ENCODE measurements around the gene OR6V1.

Gene OR6V1

GRCh38 chr7:143018931-143019330 lies 33.2 kb upstream of the OR6V1 start:
- H3K9me3 Mint-ChIP-seq: no peaks in the 10 kb centered on the region
- DNase-seq (ENCODE audit: low spot score in 2 of 2): no peak
- H3K4me1 Mint-ChIP-seq: no peaks in the 10 kb centered on the region
- no peaks in the 10 kb centered on the region for H3K36me3 Mint-ChIP-seq (ENCODE audit: insufficient read depth)
- ATAC-seq (replicated peaks; ENCODE audit: extremely low read depth, poor library complexity, severe bottlenecking): no peak
- peaks cover 46% of the 10 kb centered on the region for H3K27me3 Mint-ChIP-seq
- H3K4me3 Mint-ChIP-seq: no peak overlapping the region
- no peak overlapping the region for H3K27ac Mint-ChIP-seq (ENCODE audit: low read depth)

GRCh38 chr7:143023047-143023446 lies 29.1 kb upstream of the OR6V1 start:
- Mint-ChIP-seq H3K27ac (ENCODE audit: low read depth) (no peak overlapping the region), H3K27me3 (peaks cover 47% of the 10 kb centered on the region)

GRCh38 chr7:143025371-143025770 lies 26.8 kb upstream of the OR6V1 start:
- Mint-ChIP-seq H3K4me3 (no peak overlapping the region), H3K27ac (ENCODE audit: low read depth) (no peak overlapping the region), H3K27me3 (peaks cover 57% of the 10 kb centered on the region), H3K4me1 (no peaks in the 10 kb centered on the region), H3K36me3 (ENCODE audit: insufficient read depth) (peaks cover 3% of the 10 kb centered on the region), H3K9me3 (no peaks in the 10 kb centered on the region)
- ATAC-seq (replicated peaks; ENCODE audit: extremely low read depth, poor library complexity, severe bottlenecking) (no peak), DNase-seq (ENCODE audit: low spot score in 2 of 2) (no peak)

More at GRCh38 chr7:143023047-143023446, 29.1 kb upstream of the OR6V1 start:
- ATAC-seq (replicated peaks; ENCODE audit: extremely low read depth, poor library complexity, severe bottlenecking) (no peak), DNase-seq (ENCODE audit: low spot score in 2 of 2) (no peak)
- Mint-ChIP-seq H3K4me1 (no peaks in the 10 kb centered on the region), H3K4me3 (no peak overlapping the region), H3K9me3 (no peaks in the 10 kb centered on the region), H3K36me3 (ENCODE audit: insufficient read depth) (peaks cover 3% of the 10 kb centered on the region)

GRCh38 chr7:143027032-143027431 lies 25.1 kb upstream of the OR6V1 start, which contains the start of gene OR9A2:
Gene OR9A2 (minus strand): TSS chr7:143027132. CDS start chr7:143027132, 0 bp downstream.
- no peaks in the 10 kb centered on the region for H3K9me3 Mint-ChIP-seq
- no peak for DNase-seq (ENCODE audit: low spot score in 2 of 2)
- H3K4me3 Mint-ChIP-seq: no peak within 1 kb of the TSS
- no peak within 1 kb of the TSS for H3K27ac Mint-ChIP-seq (ENCODE audit: low read depth)
- peaks cover 67% of the 10 kb centered on the region for H3K27me3 Mint-ChIP-seq
- H3K4me1 Mint-ChIP-seq: no peaks in the 10 kb centered on the region
- H3K36me3 Mint-ChIP-seq (ENCODE audit: insufficient read depth): peaks cover 3% of the 10 kb centered on the region
- no peak for ATAC-seq (replicated peaks; ENCODE audit: extremely low read depth, poor library complexity, severe bottlenecking)

- no peak overlapping the region for H3K27ac Mint-ChIP-seq (ENCODE audit: low read depth)
- DNase-seq (ENCODE audit: low spot score in 2 of 2): no peak
- no peak overlapping the region for H3K4me3 Mint-ChIP-seq
- no peaks in the 10 kb centered on the region for H3K4me1 Mint-ChIP-seq
- peaks cover 3% of the 10 kb centered on the region for H3K36me3 Mint-ChIP-seq (ENCODE audit: insufficient read depth)
- no peak for ATAC-seq (replicated peaks; ENCODE audit: extremely low read depth, poor library complexity, severe bottlenecking)
- H3K27me3 Mint-ChIP-seq: peaks cover 70% of the 10 kb centered on the region
- no peaks in the 10 kb centered on the region for H3K9me3 Mint-ChIP-seq
Observed at GRCh38 chr7:143027683-143028082, 24.5 kb upstream of the OR6V1 start.

- H3K36me3 Mint-ChIP-seq (ENCODE audit: insufficient read depth): no peaks in the 10 kb centered on the region
- ATAC-seq (replicated peaks; ENCODE audit: extremely low read depth, poor library complexity, severe bottlenecking) (no peak), DNase-seq (ENCODE audit: low spot score in 2 of 2) (no peak)
- H3K9me3 Mint-ChIP-seq: peaks cover 5% of the 10 kb centered on the region
- no peak overlapping the region for H3K4me3 Mint-ChIP-seq
- no peaks in the 10 kb centered on the region for H3K4me1 Mint-ChIP-seq
- H3K27me3 Mint-ChIP-seq: peaks cover 71% of the 10 kb centered on the region
- no peak overlapping the region for H3K27ac Mint-ChIP-seq (ENCODE audit: low read depth)
Observed at GRCh38 chr7:143038635-143039034, 13.5 kb upstream of the OR6V1 start.

- Mint-ChIP-seq H3K27ac (ENCODE audit: low read depth) (no peak overlapping the region), H3K36me3 (ENCODE audit: insufficient read depth) (no peaks in the 10 kb centered on the region), H3K27me3 (peaks cover 55% of the 10 kb centered on the region), H3K9me3 (no peaks in the 10 kb centered on the region), H3K4me3 (no peak overlapping the region), H3K4me1 (no peaks in the 10 kb centered on the region)
- no peak for ATAC-seq (replicated peaks; ENCODE audit: extremely low read depth, poor library complexity, severe bottlenecking)
- no peak for DNase-seq (ENCODE audit: low spot score in 2 of 2)
Observed at GRCh38 chr7:143040209-143040715, 11.9 kb upstream of the OR6V1 start.

GRCh38 chr7:143041346-143041745 lies 10.8 kb upstream of the OR6V1 start:
- Mint-ChIP-seq H3K27ac (ENCODE audit: low read depth) (no peak overlapping the region), H3K27me3 (peaks cover 53% of the 10 kb centered on the region), H3K4me1 (no peaks in the 10 kb centered on the region), H3K4me3 (no peak overlapping the region), H3K9me3 (no peaks in the 10 kb centered on the region), H3K36me3 (ENCODE audit: insufficient read depth) (peaks cover 1% of the 10 kb centered on the region)
- DNase-seq (ENCODE audit: low spot score in 2 of 2): no peak
- ATAC-seq (replicated peaks; ENCODE audit: extremely low read depth, poor library complexity, severe bottlenecking): no peak

- ATAC-seq (replicated peaks; ENCODE audit: extremely low read depth, poor library complexity, severe bottlenecking): no peak
- Mint-ChIP-seq H3K4me1 (no peaks in the 10 kb centered on the region), H3K4me3 (no peak overlapping the region), H3K27ac (ENCODE audit: low read depth) (no peak overlapping the region), H3K36me3 (ENCODE audit: insufficient read depth) (peaks cover 1% of the 10 kb centered on the region), H3K27me3 (peaks cover 63% of the 10 kb centered on the region), H3K9me3 (no peaks in the 10 kb centered on the region)
- no peak for DNase-seq (ENCODE audit: low spot score in 2 of 2)
Observed at GRCh38 chr7:143042159-143042789, 9.9 kb upstream of the OR6V1 start.

- Mint-ChIP-seq H3K36me3 (ENCODE audit: insufficient read depth) (peaks cover 1% of the 10 kb centered on the region), H3K4me3 (no peak overlapping the region), H3K9me3 (no peaks in the 10 kb centered on the region), H3K4me1 (no peaks in the 10 kb centered on the region), H3K27me3 (peaks cover 66% of the 10 kb centered on the region), H3K27ac (ENCODE audit: low read depth) (no peak overlapping the region)
- DNase-seq (ENCODE audit: low spot score in 2 of 2): no peak
- no peak for ATAC-seq (replicated peaks; ENCODE audit: extremely low read depth, poor library complexity, severe bottlenecking)
Observed at GRCh38 chr7:143042790-143043271, 9.3 kb upstream of the OR6V1 start.

- Mint-ChIP-seq H3K4me3 (no peak overlapping the region), H3K9me3 (no peaks in the 10 kb centered on the region), H3K4me1 (no peaks in the 10 kb centered on the region), H3K27me3 (peaks cover 63% of the 10 kb centered on the region), H3K36me3 (ENCODE audit: insufficient read depth) (peaks cover 1% of the 10 kb centered on the region), H3K27ac (ENCODE audit: low read depth) (no peak overlapping the region)
- DNase-seq (ENCODE audit: low spot score in 2 of 2): no peak
- ATAC-seq (replicated peaks; ENCODE audit: extremely low read depth, poor library complexity, severe bottlenecking): no peak
Observed at GRCh38 chr7:143043391-143043790, 8.8 kb upstream of the OR6V1 start.

- H3K4me3 Mint-ChIP-seq: no peak overlapping the region
- no peak for ATAC-seq (replicated peaks; ENCODE audit: extremely low read depth, poor library complexity, severe bottlenecking)
- no peaks in the 10 kb centered on the region for H3K9me3 Mint-ChIP-seq
Observed at GRCh38 chr7:143046426-143046851, 5.7 kb upstream of the OR6V1 start.

GRCh38 chr7:143047326-143047725 lies 4.8 kb upstream of the OR6V1 start:
- no peak for ATAC-seq (replicated peaks; ENCODE audit: extremely low read depth, poor library complexity, severe bottlenecking)

More at GRCh38 chr7:143046426-143046851, 5.7 kb upstream of the OR6V1 start:
- Mint-ChIP-seq H3K4me1 (no peaks in the 10 kb centered on the region), H3K27me3 (peaks cover 48% of the 10 kb centered on the region), H3K27ac (ENCODE audit: low read depth) (no peak overlapping the region), H3K36me3 (ENCODE audit: insufficient read depth) (peaks cover 1% of the 10 kb centered on the region)
- no peak for DNase-seq (ENCODE audit: low spot score in 2 of 2)

More at GRCh38 chr7:143047326-143047725, 4.8 kb upstream of the OR6V1 start:
- H3K4me3 Mint-ChIP-seq: no peak overlapping the region
- H3K4me1 Mint-ChIP-seq: no peaks in the 10 kb centered on the region
- H3K27ac Mint-ChIP-seq (ENCODE audit: low read depth): no peak overlapping the region
- no peak for DNase-seq (ENCODE audit: low spot score in 2 of 2)
- peaks cover 1% of the 10 kb centered on the region for H3K36me3 Mint-ChIP-seq (ENCODE audit: insufficient read depth)
- no peaks in the 10 kb centered on the region for H3K9me3 Mint-ChIP-seq
- peaks cover 48% of the 10 kb centered on the region for H3K27me3 Mint-ChIP-seq

All from central memory CD8-positive, alpha-beta T cell (primary cell).